Astrocyte (in vitro differentiated cells and primary cell): Measurements from ENCODE around the gene KIAA1210. TPM values are rescaled to one million over a fixed set of nuclear protein-coding genes. Genes with fewer than 3 reads are reported as not detected.

Source experiments
- DNase-seq: peaks from one replicate; pipeline ENCODE4 v3.0.0-alpha.2; 2010; ENCODE audit warnings: low read depth
- FAIRE-seq: peaks from 2 replicates; lab custom pipeline; 2011; peaks lifted over from hg19 to GRCh38; lab: Jason Lieb, UNC
- H2AFZ ChIP-seq: 2 replicates; pipeline ENCODE4 v1.6.0; 2012; ENCODE audit warnings: low read depth, low read length, inconsistent platforms
- H3K27ac ChIP-seq: 2 replicates; pipeline ENCODE4 v1.5.1; 2011; ENCODE audit warnings: low read depth, low read length, inconsistent platforms
- H3K27me3 ChIP-seq: 2 replicates; pipeline ENCODE4 v1.6.0; 2011; ENCODE audit warnings: low read length, inconsistent platforms; ENCODE audit not compliant: insufficient read depth
- H3K36me3 ChIP-seq: 2 replicates; pipeline ENCODE4 v1.5.1; 2011; ENCODE audit warnings: low read length, inconsistent platforms; ENCODE audit not compliant: insufficient read depth
- H3K4me1 ChIP-seq: 2 replicates; pipeline ENCODE4 v1.5.1; 2011; ENCODE audit warnings: low read length, inconsistent platforms; ENCODE audit not compliant: insufficient read depth
- H3K4me2 ChIP-seq: 2 replicates; pipeline ENCODE4 v1.6.0; 2012; ENCODE audit warnings: low read length, inconsistent platforms
- H3K4me3 ChIP-seq: 2 replicates; pipeline ENCODE4 v1.5.1; 2011; ENCODE audit warnings: low read depth, mild to moderate bottlenecking, low read length, inconsistent platforms; ENCODE audit not compliant: insufficient read depth
- H3K79me2 ChIP-seq: 2 replicates; pipeline ENCODE4 v1.6.0; 2012; ENCODE audit warnings: mild to moderate bottlenecking, low read length, inconsistent platforms; ENCODE audit not compliant: insufficient read depth
- H3K9ac ChIP-seq: 2 replicates; pipeline ENCODE4 v1.6.0; 2012; ENCODE audit warnings: mild to moderate bottlenecking, low read length, inconsistent platforms
- H3K9me3 ChIP-seq: 2 replicates; pipeline ENCODE4 v1.5.1; 2012; ENCODE audit warnings: low read depth, mild to moderate bottlenecking, low read length, inconsistent platforms; ENCODE audit not compliant: insufficient read depth
- H4K20me1 ChIP-seq: 2 replicates; pipeline ENCODE4 v1.6.0; 2012; ENCODE audit warnings: low read length, inconsistent platforms; ENCODE audit not compliant: insufficient read depth
- H3K27ac Mint-ChIP-seq: one replicate; pipeline ENCODE4 v1.8.0; 2021; ENCODE audit warnings: mild to moderate bottlenecking, mixed read lengths; ENCODE audit not compliant: unreplicated experiment
- H3K27me3 Mint-ChIP-seq: one replicate; pipeline ENCODE4 v1.8.0; 2021; ENCODE audit warnings: low read depth, mixed read lengths; ENCODE audit not compliant: unreplicated experiment
- H3K36me3 Mint-ChIP-seq: one replicate; pipeline ENCODE4 v1.8.0; 2021; ENCODE audit warnings: low read depth, mixed read lengths; ENCODE audit not compliant: unreplicated experiment
- H3K4me1 Mint-ChIP-seq: one replicate; pipeline ENCODE4 v1.8.0; 2021; ENCODE audit warnings: low read depth, mixed read lengths; ENCODE audit not compliant: unreplicated experiment
- H3K4me3 Mint-ChIP-seq: one replicate; pipeline ENCODE4 v1.8.0; 2021; ENCODE audit warnings: mild to moderate bottlenecking, moderate library complexity, mixed read lengths; ENCODE audit not compliant: unreplicated experiment
- H3K9me3 Mint-ChIP-seq: one replicate; pipeline ENCODE4 v1.8.0; 2021; ENCODE audit warnings: mild to moderate bottlenecking, mixed read lengths; ENCODE audit not compliant: unreplicated experiment
- CTCF ChIP-seq: IDR thresholded peaks from 2 replicates; pipeline ENCODE4 v1.5.1; 2011; ENCODE audit warnings: low read depth, mild to moderate bottlenecking, inconsistent platforms, low read length, moderate library complexity; ENCODE audit not compliant: insufficient read depth
- EZH2 ChIP-seq: IDR thresholded peaks from 2 replicates; pipeline ENCODE4 v1.6.1; 2012; ENCODE audit warnings: mild to moderate bottlenecking, low read length, inconsistent platforms; ENCODE audit not compliant: insufficient read depth
- total RNA-seq: library from RNA; stranded (reverse); gene quantifications from 2 replicates; pipeline ENCODE4 v1.2.1, GENCODE V29; 2021

The KIAA1210 gene
- total RNA-seq, 1 donor from 2014 or later = not detected

GRCh38 chrX:119147486-119147885 is 19.9 kb upstream of the KIAA1210 start:
- Histone ChIP-seq H3K79me2 (no peaks in the 10 kb centered on the region), H3K36me3 (no peaks in the 10 kb centered on the region), H3K4me3 (no peak overlapping the region), H3K27ac (no peak overlapping the region), H3K9me3 (no peaks in the 10 kb centered on the region), H3K27me3 (no peaks in the 10 kb centered on the region), H3K9ac (no peak overlapping the region), H4K20me1 (no peaks in the 10 kb centered on the region), H3K4me1 (no peaks in the 10 kb centered on the region), H3K4me2 (no peak overlapping the region), H2AFZ (no peak overlapping the region)
- no peak overlapping the region for H3K27ac Mint-ChIP-seq
- no peak overlapping the region for H3K4me3 Mint-ChIP-seq
- no peak for TF ChIP-seq EZH2
- TF ChIP-seq CTCF = no peak
- FAIRE-seq (no peak), DNase-seq (no peak)
- H3K27me3 Mint-ChIP-seq = peaks cover 17% of the 10 kb centered on the region
- no peaks in the 10 kb centered on the region for H3K36me3 Mint-ChIP-seq
- no peaks in the 10 kb centered on the region for H3K4me1 Mint-ChIP-seq
- no peaks in the 10 kb centered on the region for H3K9me3 Mint-ChIP-seq

- H3K9me3 Mint-ChIP-seq = no peaks in the 10 kb centered on the region
- H3K9ac ChIP-seq = no peak overlapping the region
- no peak for FAIRE-seq
- no peaks in the 10 kb centered on the region for H3K4me1 ChIP-seq
- no peaks in the 10 kb centered on the region for H3K79me2 ChIP-seq
- H3K27ac Mint-ChIP-seq = no peak overlapping the region
- H3K36me3 Mint-ChIP-seq = no peaks in the 10 kb centered on the region
- no peaks in the 10 kb centered on the region for H3K27me3 ChIP-seq
- no peaks in the 10 kb centered on the region for H3K9me3 ChIP-seq
- no peak for TF ChIP-seq EZH2
- peak; percentile 8 for TF ChIP-seq CTCF
- H3K4me1 Mint-ChIP-seq = no peaks in the 10 kb centered on the region
- H2AFZ ChIP-seq = no peak overlapping the region
- DNase-seq = no peak
- no peak overlapping the region for H3K27ac ChIP-seq
- no peaks in the 10 kb centered on the region for H3K36me3 ChIP-seq
- H4K20me1 ChIP-seq = no peaks in the 10 kb centered on the region
- H3K4me2 ChIP-seq = no peak overlapping the region
- H3K4me3 Mint-ChIP-seq = no peak overlapping the region
- no peak overlapping the region for H3K4me3 ChIP-seq
- peaks cover 8% of the 10 kb centered on the region for H3K27me3 Mint-ChIP-seq
Observed at GRCh38 chrX:119145241-119145653, 17.6 kb upstream of the KIAA1210 start.

- Mint-ChIP-seq H3K4me1 (no peaks in the 10 kb centered on the region), H3K4me3 (no peak overlapping the region)
- FAIRE-seq = peak; percentile 80
Observed at GRCh38 chrX:119134466-119134865, 6.9 kb upstream of the KIAA1210 start.

More at GRCh38 chrX:119134466-119134865, 6.9 kb upstream of the KIAA1210 start:
- TF ChIP-seq EZH2 = no peak
- TF ChIP-seq CTCF = no peak
- no peak for DNase-seq
- Mint-ChIP-seq H3K9me3 (no peaks in the 10 kb centered on the region), H3K36me3 (no peaks in the 10 kb centered on the region), H3K27me3 (peaks cover 8% of the 10 kb centered on the region), H3K27ac (no peak overlapping the region)
- Histone ChIP-seq H3K36me3 (no peaks in the 10 kb centered on the region), H3K27ac (no peak overlapping the region), H3K4me3 (no peak overlapping the region), H3K27me3 (no peaks in the 10 kb centered on the region), H3K79me2 (no peaks in the 10 kb centered on the region), H4K20me1 (no peaks in the 10 kb centered on the region), H3K4me1 (no peaks in the 10 kb centered on the region), H3K4me2 (no peak overlapping the region), H3K9me3 (no peaks in the 10 kb centered on the region), H2AFZ (no peak overlapping the region), H3K9ac (no peak overlapping the region)
